Central memory CD8-positive, alpha-beta T cell (primary cell): ENCODE measurements around the gene TCEAL3.
"Not testable (repeated sequence)": the region's sequence is repeated elsewhere in the genome, so short reads cannot be mapped to it uniquely, and the experiment has no call there.

ENCODE experiments used
- ATAC-seq: fragments of 150-1000 bp; cut with Tn5 transposase; replicated peaks from 2 replicates; pipeline ENCODE4 v1.10.0; 2022; ENCODE audit warnings: mild to moderate bottlenecking, moderate FRiP score, moderate number of reproducible peaks; ENCODE audit not compliant: poor library complexity, severe bottlenecking; ENCODE audit errors: extremely low read depth
- DNase-seq, 2 donors: peaks; one replicate each; pipeline ENCODE4 v3.0.0; 2021; ENCODE audit warnings: low spot score in 2 of 2
- H3K27ac Mint-ChIP-seq: one replicate; pipeline ENCODE4 v1.8.0; 2022; ENCODE audit warnings: low read depth, mild to moderate bottlenecking, moderate library complexity, mixed read lengths
- H3K27me3 Mint-ChIP-seq: one replicate; pipeline ENCODE4 v1.8.0; 2022; ENCODE audit warnings: mixed read lengths
- H3K36me3 Mint-ChIP-seq: one replicate; pipeline ENCODE4 v1.8.0; 2022; ENCODE audit warnings: mild to moderate bottlenecking, moderate library complexity, mixed read lengths; ENCODE audit not compliant: insufficient read depth
- H3K4me1 Mint-ChIP-seq: one replicate; pipeline ENCODE4 v1.8.0; 2022; ENCODE audit warnings: mixed read lengths
- H3K4me3 Mint-ChIP-seq: one replicate; pipeline ENCODE4 v1.8.0; 2022; ENCODE audit warnings: mild to moderate bottlenecking, moderate library complexity, mixed read lengths
- H3K9me3 Mint-ChIP-seq: one replicate; pipeline ENCODE4 v1.8.0; 2022; ENCODE audit warnings: mixed read lengths

The TCEAL3 gene

DNA sequence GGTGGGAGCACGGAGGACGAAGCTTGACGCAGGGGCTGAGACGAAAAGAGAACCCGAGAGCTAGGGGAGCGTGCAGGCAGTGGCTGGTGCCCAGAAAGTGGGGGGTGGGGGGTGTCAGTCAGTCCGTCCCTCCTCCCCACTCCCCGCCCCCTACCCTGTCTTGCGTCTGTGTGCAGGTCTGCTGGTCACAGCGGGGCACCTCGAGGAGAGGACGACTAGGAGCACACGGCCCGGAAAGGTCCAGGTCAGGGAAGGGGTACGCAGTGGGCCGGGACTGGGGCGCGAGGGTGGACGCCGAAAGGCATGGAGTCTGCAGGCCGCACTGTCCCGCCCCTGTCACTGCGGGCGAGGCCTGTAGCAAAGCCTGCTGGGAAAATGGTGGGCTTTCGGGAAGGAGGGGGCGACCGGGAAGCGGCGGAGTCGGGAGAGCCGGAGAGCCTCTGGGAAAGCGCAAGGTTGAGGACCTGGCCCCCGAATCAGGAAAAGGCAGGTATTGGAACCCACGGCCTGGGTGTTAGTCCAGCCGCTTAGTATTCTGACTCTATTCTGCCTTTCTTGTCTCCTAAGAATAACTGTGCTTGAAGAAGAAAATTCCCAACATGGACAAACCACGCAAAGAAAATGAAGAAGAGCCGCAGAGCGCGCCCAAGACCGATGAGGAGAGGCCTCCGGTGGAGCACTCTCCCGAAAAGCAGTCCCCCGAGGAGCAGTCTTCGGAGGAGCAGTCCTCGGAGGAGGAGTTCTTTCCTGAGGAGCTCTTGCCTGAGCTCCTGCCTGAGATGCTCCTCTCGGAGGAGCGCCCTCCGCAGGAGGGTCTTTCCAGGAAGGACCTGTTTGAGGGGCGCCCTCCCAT, 21.8 kb downstream of the TCEAL3 start:
- H3K27me3 Mint-ChIP-seq: no peaks in the 10 kb centered on the region

DNA sequence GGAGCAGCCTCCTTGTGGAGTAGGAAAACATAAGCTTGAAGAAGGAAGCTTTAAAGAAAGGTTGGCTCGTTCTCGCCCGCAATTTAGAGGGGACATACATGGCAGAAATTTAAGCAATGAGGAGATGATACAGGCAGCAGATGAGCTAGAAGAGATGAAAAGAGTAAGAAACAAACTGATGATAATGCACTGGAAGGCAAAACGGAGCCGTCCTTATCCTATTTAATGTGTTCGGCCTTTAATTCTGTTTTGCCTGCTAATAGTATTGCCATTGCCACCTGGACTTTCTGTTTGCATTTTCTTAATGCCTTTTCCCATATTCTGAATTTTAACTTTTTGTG, 22.4 kb downstream of the TCEAL3 start:
- Mint-ChIP-seq H3K27me3 (no peaks in the 10 kb centered on the region), H3K4me1 (peaks cover 20% of the 10 kb centered on the region), H3K36me3 (peaks cover 4% of the 10 kb centered on the region), H3K4me3 (peak overlapping the region; percentile 89), H3K27ac (no peak overlapping the region), H3K9me3 (no peaks in the 10 kb centered on the region)
- DNase-seq (no peak), ATAC-seq (no peak)

More for the DNA sequence above, 21.8 kb downstream of the TCEAL3 start:
- DNase-seq (no peak), ATAC-seq (peak; percentile 59)
- H3K4me3 Mint-ChIP-seq: peak overlapping the region; percentile 89
- H3K36me3 Mint-ChIP-seq: peaks cover 4% of the 10 kb centered on the region
- H3K27ac Mint-ChIP-seq: peak overlapping the region; percentile 90
- no peaks in the 10 kb centered on the region for H3K9me3 Mint-ChIP-seq
- H3K4me1 Mint-ChIP-seq: peaks cover 20% of the 10 kb centered on the region

DNA sequence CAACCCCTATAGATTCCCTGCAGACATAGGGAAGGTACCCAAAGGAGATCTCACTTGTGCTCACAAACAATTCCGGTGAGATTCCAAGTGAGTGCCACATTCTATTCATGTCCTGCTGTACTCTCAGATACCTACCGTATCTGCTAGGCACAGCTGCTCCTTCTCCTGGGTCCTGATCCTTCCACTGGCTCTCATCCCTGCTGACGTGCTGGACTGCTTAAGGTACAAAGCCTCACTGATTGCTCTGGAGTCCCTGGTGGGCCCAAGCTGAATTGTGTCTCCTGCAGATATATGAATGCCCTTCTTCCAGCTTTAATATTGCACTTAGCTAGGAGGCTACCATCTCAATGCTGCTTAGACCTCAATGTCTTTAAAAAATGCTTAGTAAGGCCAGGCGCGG, 23.4 kb downstream of the TCEAL3 start:
- no peak for DNase-seq
- ATAC-seq: no peak
- Mint-ChIP-seq H3K36me3 (peaks cover 4% of the 10 kb centered on the region), H3K4me3 (no peak overlapping the region), H3K4me1 (peaks cover 20% of the 10 kb centered on the region), H3K9me3 (no peaks in the 10 kb centered on the region), H3K27ac (no peak overlapping the region), H3K27me3 (no peaks in the 10 kb centered on the region)

DNA sequence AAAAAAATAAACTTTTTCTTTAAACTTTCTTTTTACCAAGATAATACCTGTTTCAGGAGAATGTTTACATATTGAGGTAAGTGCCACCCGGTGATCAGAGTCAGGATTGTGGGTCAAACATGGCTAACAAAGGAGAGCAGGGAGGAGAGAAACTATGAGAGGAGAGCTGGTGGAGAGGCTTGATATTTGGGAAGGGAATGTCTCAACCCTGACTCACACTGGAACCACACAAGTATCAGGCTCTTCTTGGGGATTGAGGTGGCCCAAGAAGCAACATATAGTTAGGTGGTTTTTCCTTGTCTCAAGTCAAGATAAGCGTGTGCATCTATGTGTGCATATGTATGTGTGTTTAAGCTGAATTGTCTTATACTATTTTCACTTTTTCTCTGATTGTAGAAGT, 27.7 kb downstream of the TCEAL3 start:
- no peak for DNase-seq
- no peak for ATAC-seq
- Mint-ChIP-seq H3K27me3 (no peaks in the 10 kb centered on the region), H3K4me1 (no peaks in the 10 kb centered on the region), H3K27ac (no peak overlapping the region), H3K4me3 (no peak overlapping the region), H3K36me3 (no peaks in the 10 kb centered on the region), H3K9me3 (no peaks in the 10 kb centered on the region)

DNA sequence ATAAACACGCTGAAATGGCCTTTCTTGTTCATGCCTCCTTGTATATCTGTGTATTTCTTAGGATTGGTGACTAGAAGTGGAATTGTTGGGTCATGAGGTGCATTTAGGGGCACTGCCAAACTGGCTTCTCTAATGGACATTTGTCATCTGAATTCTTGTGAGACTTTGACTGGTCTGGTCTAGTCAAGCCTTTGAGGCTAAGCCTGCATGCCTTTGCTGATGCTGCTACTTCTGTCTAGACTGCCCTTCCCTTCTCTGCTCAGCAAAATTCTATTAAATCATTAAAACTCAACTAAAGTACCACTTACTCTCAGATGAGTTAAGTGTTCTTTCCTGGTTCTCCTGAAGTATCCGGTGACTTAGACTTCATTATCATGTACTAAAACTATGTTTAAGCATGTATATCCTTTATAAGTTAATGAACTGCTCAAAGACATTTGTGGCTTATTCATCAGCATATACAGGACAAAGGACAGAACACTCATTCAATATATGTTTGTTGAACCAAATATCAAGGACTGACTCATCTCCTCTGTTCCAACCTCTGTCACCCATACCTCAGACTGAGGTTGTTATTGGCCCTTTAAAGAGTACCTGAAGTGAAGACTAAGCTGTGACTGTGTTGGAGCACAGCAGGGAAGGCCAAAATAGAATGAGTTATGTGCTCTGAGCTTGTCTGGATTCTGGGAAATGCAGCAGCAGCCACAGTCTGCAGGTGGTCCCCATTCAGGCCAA, 30.0 kb downstream of the TCEAL3 start:
- H3K4me1 Mint-ChIP-seq: no peaks in the 10 kb centered on the region
- no peaks in the 10 kb centered on the region for H3K27me3 Mint-ChIP-seq

DNA sequence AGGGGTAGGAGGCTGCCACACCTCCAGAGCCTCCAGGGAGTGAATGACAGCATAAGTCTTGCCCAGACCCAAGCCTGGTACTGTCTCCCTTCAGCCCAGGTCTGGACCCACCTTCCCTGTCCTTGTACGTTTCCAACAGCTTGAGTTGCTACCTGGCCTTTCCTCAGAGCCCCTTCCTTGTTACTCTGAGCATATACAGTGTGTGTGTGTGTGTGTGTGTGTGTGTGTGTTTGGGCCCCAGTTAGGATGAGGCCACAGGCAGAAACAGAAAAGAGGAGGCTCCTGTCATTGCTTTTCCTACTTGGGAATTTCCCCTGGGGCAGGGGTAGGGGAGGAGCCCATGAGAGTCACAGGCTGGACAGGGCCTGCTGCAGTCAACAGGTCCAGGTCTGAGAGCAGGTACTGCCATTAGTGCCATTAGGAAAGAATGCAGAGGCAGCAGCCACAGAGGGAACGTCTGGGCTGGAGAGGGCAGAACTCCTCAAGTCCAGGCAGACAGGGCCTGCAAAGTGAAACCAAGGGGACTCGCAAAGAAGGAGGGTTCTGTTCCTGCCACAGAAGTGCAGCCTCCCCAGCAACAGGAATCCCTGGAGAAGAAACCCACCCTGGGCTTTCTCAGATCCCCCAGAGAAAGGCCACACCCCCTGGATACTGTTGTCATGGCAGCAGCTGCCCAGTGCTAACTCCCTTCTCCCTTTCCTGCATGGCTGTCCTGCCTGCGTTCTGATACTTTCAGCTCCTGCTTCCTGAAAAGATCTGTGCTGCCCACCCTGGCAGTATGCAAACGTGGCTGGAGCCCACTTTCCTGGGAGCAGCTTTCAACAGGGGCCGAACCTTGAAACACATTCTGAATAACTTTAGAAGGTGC, 30.9 kb downstream of the TCEAL3 start:
- H3K27me3 Mint-ChIP-seq, H3K4me3 Mint-ChIP-seq, H3K4me1 Mint-ChIP-seq, DNase-seq, H3K9me3 Mint-ChIP-seq, ATAC-seq, H3K36me3 Mint-ChIP-seq, H3K27ac Mint-ChIP-seq: not testable (repeated sequence)

More for the DNA sequence above, 30.0 kb downstream of the TCEAL3 start:
- Mint-ChIP-seq H3K27ac (no peak overlapping the region), H3K36me3 (no peaks in the 10 kb centered on the region), H3K4me3 (no peak overlapping the region), H3K9me3 (no peaks in the 10 kb centered on the region)
- DNase-seq: no peak
- ATAC-seq: no peak

DNA sequence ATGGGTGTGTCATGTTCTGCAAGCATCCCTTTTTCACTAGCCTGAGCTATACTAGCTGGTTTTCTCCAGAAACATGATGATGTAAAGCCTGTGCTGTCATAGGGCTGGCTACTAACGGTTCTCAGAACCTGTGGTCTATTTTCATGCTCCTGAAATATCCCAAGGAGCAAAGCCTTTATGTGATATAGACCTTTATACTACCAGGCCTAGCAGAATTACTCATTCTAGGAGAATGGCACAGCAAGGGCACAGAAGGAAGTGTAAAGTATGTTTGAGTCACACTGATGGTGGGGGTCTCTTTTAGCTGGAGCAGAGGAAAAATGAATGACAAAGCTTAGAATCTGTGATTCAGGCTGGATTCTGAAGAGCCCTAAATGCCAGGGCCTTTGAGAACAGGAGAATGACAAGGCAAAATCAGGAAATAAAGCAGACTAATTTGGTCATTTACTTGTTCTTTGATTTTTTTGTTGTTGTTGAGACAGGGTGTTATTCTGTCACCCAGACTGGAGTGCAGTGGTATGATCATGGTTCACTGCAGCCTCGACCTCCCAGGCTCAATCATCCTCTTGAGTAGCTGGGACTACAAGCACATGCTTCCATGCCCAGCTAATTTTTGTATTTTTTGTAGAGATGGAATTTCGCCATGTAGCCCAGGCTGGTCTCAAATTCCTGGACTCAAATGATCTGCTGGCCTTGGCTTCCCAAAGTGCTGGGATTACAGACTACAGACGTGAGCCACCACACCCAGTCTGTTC, 32.8 kb downstream of the TCEAL3 start:
- no peak overlapping the region for H3K27ac Mint-ChIP-seq
- no peak for ATAC-seq

DNA sequence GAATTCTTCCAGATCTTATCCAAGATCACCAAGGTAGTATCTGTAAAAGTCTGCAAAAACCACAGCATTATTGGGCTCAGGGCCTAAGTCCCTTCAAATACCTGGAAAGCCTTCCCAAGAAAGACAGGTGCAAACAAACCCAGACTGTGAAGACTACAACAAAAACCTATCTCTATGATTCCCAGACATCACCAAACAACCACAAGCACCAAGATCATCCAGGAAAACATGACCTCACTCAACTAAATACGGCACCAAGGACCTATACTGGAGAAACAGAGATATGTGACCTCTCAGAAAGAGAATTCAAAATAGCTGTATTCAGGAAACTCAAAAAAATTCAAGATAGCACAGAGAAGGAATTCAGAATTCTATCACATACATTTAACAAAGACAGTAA, 36.4 kb downstream of the TCEAL3 start:
- H3K27ac Mint-ChIP-seq: no peak overlapping the region
- DNase-seq (no peak), ATAC-seq (no peak)
- no peaks in the 10 kb centered on the region for H3K36me3 Mint-ChIP-seq
- H3K4me3 Mint-ChIP-seq: no peak overlapping the region
- peaks cover 16% of the 10 kb centered on the region for H3K27me3 Mint-ChIP-seq
- H3K9me3 Mint-ChIP-seq: no peaks in the 10 kb centered on the region
- no peaks in the 10 kb centered on the region for H3K4me1 Mint-ChIP-seq

More for the DNA sequence above, 32.8 kb downstream of the TCEAL3 start:
- H3K4me3 Mint-ChIP-seq: no peak overlapping the region
- H3K36me3 Mint-ChIP-seq: no peaks in the 10 kb centered on the region
- peaks cover 16% of the 10 kb centered on the region for H3K27me3 Mint-ChIP-seq
- H3K9me3 Mint-ChIP-seq: no peaks in the 10 kb centered on the region
- no peaks in the 10 kb centered on the region for H3K4me1 Mint-ChIP-seq
- no peak for DNase-seq

DNA sequence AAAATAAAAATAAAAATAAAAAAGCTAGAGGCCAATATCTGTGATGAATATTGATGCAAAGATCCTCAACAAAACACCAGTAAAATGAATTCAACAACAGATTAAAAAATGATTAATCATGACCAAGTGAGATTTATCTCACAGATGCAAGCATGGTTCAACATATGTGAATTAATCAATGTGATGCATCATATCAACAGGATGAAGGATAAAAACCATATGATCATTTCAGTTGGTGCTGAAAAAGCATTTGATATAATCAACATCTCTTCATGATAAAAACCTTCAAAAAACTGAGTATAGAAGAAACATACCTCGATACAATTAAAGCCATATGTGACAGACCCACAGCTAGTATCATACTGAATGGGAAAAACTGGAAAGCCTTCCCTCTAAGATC, 39.9 kb downstream of the TCEAL3 start:
- H3K27me3 Mint-ChIP-seq: peaks cover 16% of the 10 kb centered on the region
- no peak for ATAC-seq

DNA sequence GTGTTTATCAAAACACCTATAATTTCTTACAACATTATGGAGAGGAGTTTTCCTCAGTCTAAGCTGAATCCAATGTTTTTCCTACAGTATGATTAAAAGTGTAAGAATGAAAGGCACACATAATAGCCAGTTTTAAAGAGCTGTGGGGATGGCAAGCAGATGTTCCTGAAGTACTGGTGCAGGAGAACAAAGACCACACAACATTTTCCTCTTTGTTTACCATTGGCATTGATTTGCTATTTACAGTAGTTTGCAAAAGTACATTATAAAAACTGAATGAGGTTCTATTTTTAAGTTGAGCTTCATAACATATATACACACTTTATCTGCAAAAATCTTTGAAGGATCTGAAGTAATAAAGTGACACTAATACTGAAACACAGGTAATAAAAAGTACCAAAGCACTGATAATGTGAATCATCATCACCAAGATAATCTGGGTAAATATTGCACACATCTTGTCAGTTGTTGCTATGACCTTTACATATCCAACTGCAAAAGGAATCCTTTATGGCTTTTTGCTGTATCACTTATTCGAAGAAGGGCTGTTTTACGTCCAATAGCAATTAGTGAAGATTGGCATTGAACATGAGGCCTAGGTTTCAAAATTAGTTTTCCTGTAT, 43.5 kb downstream of the TCEAL3 start:
- no peaks in the 10 kb centered on the region for H3K4me1 Mint-ChIP-seq
- no peak overlapping the region for H3K4me3 Mint-ChIP-seq
- H3K27me3 Mint-ChIP-seq: no peaks in the 10 kb centered on the region
- H3K27ac Mint-ChIP-seq: no peak overlapping the region
- H3K36me3 Mint-ChIP-seq: no peaks in the 10 kb centered on the region
- H3K9me3 Mint-ChIP-seq: no peaks in the 10 kb centered on the region
- DNase-seq (no peak), ATAC-seq (no peak)

More for the DNA sequence above, 39.9 kb downstream of the TCEAL3 start:
- Mint-ChIP-seq H3K4me3 (no peak overlapping the region), H3K36me3 (no peaks in the 10 kb centered on the region), H3K9me3 (no peaks in the 10 kb centered on the region), H3K27ac (no peak overlapping the region), H3K4me1 (no peaks in the 10 kb centered on the region)
- no peak for DNase-seq

DNA sequence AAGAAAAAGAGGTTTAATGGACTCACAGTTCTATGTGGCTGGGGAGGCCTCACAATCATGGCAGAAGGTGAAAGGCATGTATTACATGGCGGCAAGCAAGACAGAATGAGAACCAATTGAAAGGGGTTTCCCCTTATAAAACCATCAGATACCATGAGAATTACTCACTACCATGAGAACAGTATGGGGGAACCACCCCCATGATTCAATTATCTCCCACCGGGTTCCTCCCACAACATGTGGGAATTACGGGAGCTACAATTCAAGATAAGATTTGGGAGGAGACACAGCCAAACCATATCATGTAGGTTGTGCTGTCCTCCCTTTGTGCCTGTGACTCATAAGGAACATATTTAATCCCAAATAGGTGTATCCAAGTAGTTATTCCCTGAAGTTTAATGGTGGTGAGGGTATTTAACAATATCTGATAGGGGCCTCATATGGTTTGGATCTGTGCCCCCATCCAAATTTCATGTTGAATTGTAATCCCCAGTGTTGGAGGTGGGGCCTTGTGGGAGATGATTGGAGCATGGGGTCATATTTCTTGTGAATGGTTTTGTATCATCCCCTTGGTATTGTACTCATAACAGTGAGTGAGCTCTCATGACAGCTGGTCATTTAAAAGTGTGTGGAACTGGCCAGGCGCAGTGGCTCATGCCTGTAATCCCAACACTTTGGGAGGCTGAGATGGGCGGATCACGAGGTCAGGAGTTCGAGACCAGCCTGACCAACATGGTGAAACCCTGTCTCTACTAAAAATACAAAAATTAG, 47.7 kb downstream of the TCEAL3 start:
- not testable (repeated sequence) for H3K36me3 Mint-ChIP-seq, H3K4me3 Mint-ChIP-seq, H3K27ac Mint-ChIP-seq, ATAC-seq, H3K9me3 Mint-ChIP-seq, H3K4me1 Mint-ChIP-seq, DNase-seq
- H3K27me3 Mint-ChIP-seq: peaks cover 13% of the 10 kb centered on the region
